Measurements from ENCODE around the gene LRCH4. TPM values are rescaled to one million over a fixed set of nuclear protein-coding genes. Genes with fewer than 3 reads are reported as not detected.

Gene LRCH4
- total and polyA plus RNA-seq, 2 donors (not counting 1 experiment from before 2014, with no cell fraction given): 288 to 289 TPM

DNA sequence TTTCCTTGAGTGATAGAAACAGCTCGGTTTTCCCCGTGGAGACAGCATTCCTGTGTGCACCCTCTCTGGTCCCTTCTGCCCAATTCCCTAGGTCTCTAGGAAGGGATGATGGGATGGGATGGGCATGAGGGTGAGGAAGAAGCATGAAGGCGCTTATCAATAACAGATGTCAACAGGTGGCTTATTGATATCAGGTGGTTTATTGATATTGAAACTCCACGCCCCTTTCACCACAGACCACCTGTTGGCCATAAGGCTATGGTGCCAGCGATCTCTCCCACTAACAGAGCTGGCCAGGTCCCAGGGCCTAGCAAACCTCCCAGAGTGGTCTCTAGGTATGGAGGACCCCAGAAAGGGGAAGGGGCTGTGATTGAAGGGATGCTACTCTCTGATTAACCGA is 34.3 kb upstream of the LRCH4 start:
- H3K36me3 ChIP-seq (replicated peaks in 1 of 2; ENCODE audit: control extremely low read depth in 1 of 2, control insufficient read depth in 1 of 2, extremely low read depth in 1 of 2, insufficient read depth in 2 of 2, low read length in 1 of 2): peaks cover 0 to 1% of the 10 kb centered on the region in 2 experiments
- ChIA-PET CTCF (interaction anchor here (3.3 kb wide), 1 partner anchor 13 kb away, joined by 14 read pairs; no protein-coding TSS in a partner anchor), POLR2A (interaction anchor here (0.6 kb wide), 2 partner anchors 10 to 57 kb away, joined by 3 to 4 read pairs; no protein-coding TSS in a partner anchor)
- H3K4me3 ChIP-seq (ENCODE audit: control extremely low read depth in 1 of 5, extremely low read depth in 1 of 5, insufficient read depth in 1 of 5, low read depth in 2 of 5, low read length in 4 of 5): no peak overlapping the region
- H3K27me3 Mint-ChIP-seq: no peaks in the 10 kb centered on the region
- intact Hi-C loops (cut with micrococcal nuclease): no loop called here
- H2AFZ ChIP-seq (ENCODE audit: insufficient read depth, low read depth, low read length, poor library complexity, severe bottlenecking): no peak overlapping the region
- no peaks in the 10 kb centered on the region for H3K27me3 ChIP-seq (replicated peaks in 1 of 4; ENCODE audit: control extremely low read depth in 1 of 4, control insufficient read depth in 3 of 4, insufficient read depth in 4 of 4, low read length in 3 of 4)
- no peak overlapping the region for H3K9ac ChIP-seq (ENCODE audit: low read length)
- 100% methylated on average over 1 of the region's 6 CpGs for WGBS (ENCODE audit: insufficient coverage)
- H3K27ac Mint-ChIP-seq: no peak overlapping the region
- ATAC-seq (ENCODE audit: low read depth) (no peak), DNase-seq (no peak)
- no peaks in the 10 kb centered on the region for H3K4me1 ChIP-seq (ENCODE audit: control insufficient read depth in 2 of 2, insufficient read depth in 2 of 2, low read length in 2 of 2)
- H3K9me3 Mint-ChIP-seq (ENCODE audit: insufficient read depth): no peaks in the 10 kb centered on the region
- H3K9me3 ChIP-seq (ENCODE audit: control extremely low read depth in 1 of 3, control insufficient read depth in 2 of 3, insufficient read depth in 1 of 3, low read length in 2 of 3): no peaks in the 10 kb centered on the region
- H3K4me2 ChIP-seq (replicated peaks; ENCODE audit: low read depth, low read length, poor library complexity, severe bottlenecking): no peak overlapping the region
- H3K4me3 Mint-ChIP-seq: no peak overlapping the region
- H3K27ac ChIP-seq (ENCODE audit: low read length in 2 of 2): no peak overlapping the region
- H3K79me2 ChIP-seq (ENCODE audit: control insufficient read depth, insufficient read depth, low read length): no peaks in the 10 kb centered on the region
- no peak for TF ChIP-seq EZH2 (IDR thresholded peaks at IDR 0.05; ENCODE audit: borderline replicate concordance, insufficient read depth, low read depth, low read length, poor library complexity, severe bottlenecking)
- TF ChIP-seq, protein P1, sequence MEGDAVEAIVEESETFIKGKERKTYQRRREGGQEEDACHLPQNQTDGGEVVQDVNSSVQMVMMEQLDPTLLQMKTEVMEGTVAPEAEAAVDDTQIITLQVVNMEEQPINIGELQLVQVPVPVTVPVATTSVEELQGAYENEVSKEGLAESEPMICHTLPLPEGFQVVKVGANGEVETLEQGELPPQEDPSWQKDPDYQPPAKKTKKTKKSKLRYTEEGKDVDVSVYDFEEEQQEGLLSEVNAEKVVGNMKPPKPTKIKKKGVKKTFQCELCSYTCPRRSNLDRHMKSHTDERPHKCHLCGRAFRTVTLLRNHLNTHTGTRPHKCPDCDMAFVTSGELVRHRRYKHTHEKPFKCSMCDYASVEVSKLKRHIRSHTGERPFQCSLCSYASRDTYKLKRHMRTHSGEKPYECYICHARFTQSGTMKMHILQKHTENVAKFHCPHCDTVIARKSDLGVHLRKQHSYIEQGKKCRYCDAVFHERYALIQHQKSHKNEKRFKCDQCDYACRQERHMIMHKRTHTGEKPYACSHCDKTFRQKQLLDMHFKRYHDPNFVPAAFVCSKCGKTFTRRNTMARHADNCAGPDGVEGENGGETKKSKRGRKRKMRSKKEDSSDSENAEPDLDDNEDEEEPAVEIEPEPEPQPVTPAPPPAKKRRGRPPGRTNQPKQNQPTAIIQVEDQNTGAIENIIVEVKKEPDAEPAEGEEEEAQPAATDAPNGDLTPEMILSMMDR (IDR thresholded peaks at IDR 0.05): no peak
- H4K20me1 ChIP-seq (ENCODE audit: control insufficient read depth, insufficient read depth, low read length, poor library complexity, severe bottlenecking): no peaks in the 10 kb centered on the region
- no peaks in the 10 kb centered on the region for H3K4me1 Mint-ChIP-seq

DNA sequence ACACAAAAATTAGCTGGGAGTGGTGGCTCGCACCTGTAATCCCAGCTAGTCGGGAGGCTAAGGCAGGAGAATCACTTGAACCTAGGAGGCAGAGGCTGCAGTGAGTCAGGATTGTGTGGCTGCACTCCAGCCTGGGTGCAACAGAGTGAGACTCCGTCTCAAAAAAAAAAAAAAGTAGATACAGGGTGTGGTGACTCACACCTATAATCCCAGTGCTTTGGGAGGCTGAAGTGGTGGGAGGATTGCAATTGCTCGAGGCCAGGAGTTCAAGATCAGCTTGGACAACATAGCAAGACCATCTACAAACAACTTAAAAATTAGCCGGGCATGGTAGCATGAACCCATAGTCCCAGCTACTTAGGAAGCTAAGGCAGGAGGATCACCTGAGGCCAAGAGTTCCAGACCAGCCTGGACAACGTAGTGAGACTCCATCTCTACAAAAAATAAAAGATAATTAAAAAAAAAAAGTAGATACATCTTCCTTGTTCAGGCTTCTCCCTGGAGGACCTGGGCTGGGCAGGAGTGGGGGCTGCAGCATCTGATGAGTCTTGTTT is 28.5 kb upstream of the LRCH4 start:
- intact Hi-C loops (cut with micrococcal nuclease): loop anchor here (10.0 kb wide), 1 partner anchor 530 kb away; the partner anchor contains the start of genes COPS6 and ZNF3
- Histone ChIP-seq H3K9me3 (ENCODE audit: control extremely low read depth in 1 of 3, control insufficient read depth in 2 of 3, insufficient read depth in 1 of 3, low read length in 2 of 3) (no peaks in the 10 kb centered on the region), H3K27ac (ENCODE audit: low read length in 2 of 2) (no peak overlapping the region), H3K4me3 (ENCODE audit: control extremely low read depth in 1 of 5, extremely low read depth in 1 of 5, insufficient read depth in 1 of 5, low read depth in 2 of 5, low read length in 4 of 5) (no peak overlapping the region), H3K27me3 (replicated peaks in 1 of 4; ENCODE audit: control extremely low read depth in 1 of 4, control insufficient read depth in 3 of 4, insufficient read depth in 4 of 4, low read length in 3 of 4) (no peaks in the 10 kb centered on the region), H4K20me1 (ENCODE audit: control insufficient read depth, insufficient read depth, low read length, poor library complexity, severe bottlenecking) (no peaks in the 10 kb centered on the region), H3K4me1 (ENCODE audit: control insufficient read depth in 2 of 2, insufficient read depth in 2 of 2, low read length in 2 of 2) (peaks cover 13 to 19% of the 10 kb centered on the region in 2 donors), H3K79me2 (ENCODE audit: control insufficient read depth, insufficient read depth, low read length) (no peaks in the 10 kb centered on the region), H2AFZ (ENCODE audit: insufficient read depth, low read depth, low read length, poor library complexity, severe bottlenecking) (no peak overlapping the region), H3K4me2 (replicated peaks; ENCODE audit: low read depth, low read length, poor library complexity, severe bottlenecking) (no peak overlapping the region), H3K36me3 (replicated peaks in 1 of 2; ENCODE audit: control extremely low read depth in 1 of 2, control insufficient read depth in 1 of 2, extremely low read depth in 1 of 2, insufficient read depth in 2 of 2, low read length in 1 of 2) (peaks cover 0 to 3% of the 10 kb centered on the region in 2 experiments), H3K9ac (ENCODE audit: low read length) (no peak overlapping the region)
- Mint-ChIP-seq H3K4me3 (no peak overlapping the region), H3K9me3 (ENCODE audit: insufficient read depth) (no peaks in the 10 kb centered on the region), H3K27ac (no peak overlapping the region), H3K4me1 (peaks cover 18% of the 10 kb centered on the region), H3K27me3 (no peaks in the 10 kb centered on the region)
- TF ChIP-seq EZH2 (IDR thresholded peaks at IDR 0.05; ENCODE audit: borderline replicate concordance, insufficient read depth, low read depth, low read length, poor library complexity, severe bottlenecking): no peak
- TF ChIP-seq, protein P1 (IDR thresholded peaks at IDR 0.05): no peak
- DNase-seq (no peak), ATAC-seq (ENCODE audit: low read depth) (no peak)
- ChIA-PET POLR2A (interaction anchor here (0.6 to 2.6 kb wide), 4 partner anchors 12 to 490 kb away, joined by 3 to 26 read pairs (median 4); partner anchors contain the start of genes FBXO24 and LRCH4), CTCF (interaction anchor here (0.6 to 3.2 kb wide), 5 partner anchors 20 to 415 kb away, joined by 3 to 26 read pairs (median 7); partner anchors contain the start of gene GIGYF1)
- no CpG with 5 or more reads among the region's 6 CpGs for WGBS (ENCODE audit: insufficient coverage)
